Heart left ventricle (tissue), 16 donors: Measurements from ENCODE around the gene TXNL4A. TPM values are rescaled to one million over a fixed set of nuclear protein-coding genes. Genes with fewer than 3 reads are reported as not detected.

Experiments
- ATAC-seq, 4 donors: fragments of 200-7000 bp; cut with Tn5 transposase; one replicate each; pipeline ENCODE4 v1.9.1; 2020 to 2022; ENCODE audit warnings: moderate library complexity in 4 of 4, mild to moderate bottlenecking in 3 of 4, moderate number of reproducible peaks in 1 of 4
- DNase-seq, 5 donors: peaks; one replicate each; pipeline ENCODE4 v3.0.0-alpha.2; 2020
- H3K27ac ChIP-seq, 12 donors: fragments of 200-600 bp; sonication (generic) in 4 of 12; one replicate each; pipeline versions ENCODE4 v1.5.0 to v1.8.0; 2016 to 2022; ENCODE audit warnings: mild to moderate bottlenecking in 2 of 12
- H3K27me3 ChIP-seq, 9 donors: fragments of 200-600 bp; sonication (generic) in 2 of 9; one replicate each; pipeline versions ENCODE4 v1.5.1 to v1.8.0; 2016 to 2022; ENCODE audit warnings: mild to moderate bottlenecking in 3 of 9
- H3K36me3 ChIP-seq, 9 donors: fragments of 200-600 bp; sonication (generic) in 2 of 9; one replicate each; pipeline versions ENCODE4 v1.5.0 to v1.8.0; 2018 to 2022; ENCODE audit warnings: mild to moderate bottlenecking in 2 of 9
- H3K4me1 ChIP-seq, 12 donors: fragments of 200-600 bp; sonication (generic) in 4 of 12; one replicate each; pipeline versions ENCODE4 v1.5.0 to v1.8.0; 2016 to 2022; ENCODE audit warnings: mild to moderate bottlenecking in 3 of 12
- H3K4me3 ChIP-seq, 12 donors: fragments of 200-600 bp; sonication (generic) in 4 of 12; one replicate each; pipeline versions ENCODE4 v1.5.0 to v1.8.0; 2017 to 2022; ENCODE audit warnings: mild to moderate bottlenecking in 9 of 12, moderate library complexity in 4 of 12
- H3K9me3 ChIP-seq, 12 donors: fragments of 200-600 bp; sonication (generic) in 4 of 12; one replicate each; pipeline versions ENCODE4 v1.5.0 to v1.8.0; 2016 to 2022; ENCODE audit warnings: mild to moderate bottlenecking in 1 of 12
- CTCF ChIP-seq, 12 donors: fragments of 200-600 bp; sonication (generic) in 4 of 12; IDR thresholded peaks; one replicate each; pipeline versions ENCODE4 v1.5.0 to v1.8.0; 2018 to 2022; ENCODE audit warnings: antibody characterized with exemption in 12 of 12, mild to moderate bottlenecking in 5 of 12
- POLR2A ChIP-seq, 2 donors: fragments of 450-650 bp; IDR thresholded peaks; one replicate each; pipeline ENCODE4 v1.6.1; 2017; ENCODE audit warnings: antibody characterized with exemption in 2 of 2, mild to moderate bottlenecking in 2 of 2, moderate library complexity in 2 of 2
- WGBS, 4 donors: extraction: QIAGEN DNeasy Blood & Tissue Kit in 2 of 4; methylation state at CpG; one replicate each; pipeline versions ENCODE4 v1.1.5 to v1.1.7; 2013 to 2018; 5-methylcytosine and 5-hydroxymethylcytosine counted together
- intact Hi-C, 10 donors: fragments of 100-400 bp; cut with DNase I; formaldehyde crosslinking; loops; one replicate each; pipeline versions ENCODE4 v1.11.1 to v1.14.2; 2022
- polyA plus RNA-seq, 2 donors: library from polyadenylated mRNA; stranded (reverse); fragments of 200-250 nt; gene quantifications; one replicate each; pipeline ENCODE4 v1.2.3, GENCODE V29; 2013
- total RNA-seq, 9 donors: library from RNA; depleted of rRNA in 2 of 9; stranded (reverse); fragments of >200 nt in 2 of 9; fragmentation: NEBNext Ultra II Directional in 3 of 9; extraction: Animal tissue kit (Norgen Biotek cat#: 25700) in 3 of 9; gene quantifications; one replicate each; pipeline versions ENCODE4 v1.1.0 to v1.2.4, GENCODE V29; 2016 to 2023
- donor health status: ischemic (EF 13 %, LVEDD 7.1; RV severe dilation, severe dysfunction).
- donor health status: healthy with polysubstance abuse.
- donor health status: DM: no; HTN: yes; CAD: no.
- donor health status: DM: no; HTN: no; CAD: no.
- donor health status: ischemic (EF 25% LVEDD 6.9; RV normal size, moderate dysfunction).
- donor health status: ischemic (EF 25% LVEDD 5.7; RV mildly dilated, moderate dysfunction).
- donor health status: healthy.
- donor health status: DM: yes; HTN: yes; CAD: no.
- donor health status: ischemic (EF 35%, LVEDD 5.7; RV mildly dilated, moderate dysfunction).
- donor health status: nonischemic (EF 11% LVEDD 7.7; RV severe dilation, severe dysfunction).
- donor health status: DM: yes; HTN: yes; CAD: no.
- donor health status: PGD.
- donor health status: ischemic (EF 29% LVEDD 5.4; RV normal size, mild dysfunction).
- donor health status: nonischemic (EF 23%, LVEDD 6.1; RV moderate dilation, normal function).

Gene TXNL4A
- total and polyA plus RNA-seq, 11 donors, result 35.2 to 139 (median 92.0) TPM

- Histone ChIP-seq H3K27ac (peak overlapping the region in 1 of 12 donors; percentile 57), H3K9me3 (no peaks in the 10 kb centered on the region), H3K36me3 (peaks cover 0 to 34% (median 17%) of the 10 kb centered on the region in 9 donors), H3K4me3 (no peak overlapping the region), H3K4me1 (peaks cover 0 to 56% (median 26%) of the 10 kb centered on the region in 12 donors), H3K27me3 (no peaks in the 10 kb centered on the region)
- intact Hi-C loops, result loop anchor here in 4 of 10 donors (10.0 kb wide), 3 partner anchors 48 to 78 kb away; partner anchors contain the start of gene RBFA (in 2 of the 4)
- WGBS, 4 donors, result 83 to 86% (median 85%) methylated on average over 4 of the region's 4 CpGs
- ATAC-seq, result no peak
- DNase-seq, result no peak
- TF ChIP-seq CTCF (IDR thresholded peaks at IDR 0.05), result no peak
- TF ChIP-seq POLR2A (IDR thresholded peaks at IDR 0.05), result no peak
These were observed 5.1 kb downstream of the TXNL4A start for GRCh38 chr18:79983253-79983652.

GRCh38 chr18:79982736-79983135 is 5.6 kb downstream of the TXNL4A start:
- 73 to 95% (median 81%) methylated on average over 6 of the region's 6 CpGs for WGBS, 4 donors
- no peak for TF ChIP-seq CTCF (IDR thresholded peaks at IDR 0.05)
- H3K27ac ChIP-seq, result peak overlapping the region in 1 of 12 donors; percentile 57
- peaks cover 0 to 34% (median 17%) of the 10 kb centered on the region in 9 donors for H3K36me3 ChIP-seq
- no peaks in the 10 kb centered on the region for H3K27me3 ChIP-seq
- intact Hi-C loops, result loop anchor here in 4 of 10 donors (10.0 kb wide), 3 partner anchors 48 to 78 kb away; partner anchors contain the start of gene RBFA (in 2 of the 4)
- DNase-seq (no peak), ATAC-seq (peak in 1 of 4 donors; percentile 50)
- H3K4me3 ChIP-seq, result no peak overlapping the region
- H3K9me3 ChIP-seq, result no peaks in the 10 kb centered on the region
- H3K4me1 ChIP-seq, result peaks cover 0 to 59% (median 27%) of the 10 kb centered on the region in 12 donors

- Histone ChIP-seq H3K4me1 (peaks cover 0 to 40% (median 15%) of the 10 kb centered on the region in 12 donors), H3K9me3 (no peaks in the 10 kb centered on the region), H3K4me3 (no peak overlapping the region), H3K27me3 (no peaks in the 10 kb centered on the region), H3K36me3 (peaks cover 0 to 43% (median 18%) of the 10 kb centered on the region in 9 donors), H3K27ac (no peak overlapping the region)
- WGBS, 4 donors, result 90 to 93% (median 92%) methylated on average over 13 of the region's 13 CpGs
- DNase-seq (no peak), ATAC-seq (no peak)
- intact Hi-C loops, result loop anchor here in 4 of 10 donors (10.0 kb wide), 3 partner anchors 46 to 76 kb away; partner anchors contain the start of gene RBFA (in 2 of the 4)
- TF ChIP-seq CTCF (IDR thresholded peaks at IDR 0.05) (no peak), POLR2A (IDR thresholded peaks at IDR 0.05) (no peak)
These were observed 7.8 kb downstream of the TXNL4A start for GRCh38 chr18:79980585-79980984.

- 86 to 91% (median 89%) methylated on average over 5 of the region's 5 CpGs for WGBS, 4 donors
- no peak for ATAC-seq
- Histone ChIP-seq H3K27ac (no peak overlapping the region), H3K4me3 (no peak overlapping the region), H3K36me3 (peaks cover 0 to 43% (median 16%) of the 10 kb centered on the region in 9 donors), H3K27me3 (no peaks in the 10 kb centered on the region), H3K9me3 (no peaks in the 10 kb centered on the region), H3K4me1 (peaks cover 0 to 40% (median 12%) of the 10 kb centered on the region in 12 donors)
- TF ChIP-seq CTCF (IDR thresholded peaks at IDR 0.05), result no peak
- no peak for TF ChIP-seq POLR2A (IDR thresholded peaks at IDR 0.05)
- DNase-seq, result no peak
- intact Hi-C loops, result loop anchor here in 4 of 10 donors (10.0 kb wide), 4 partner anchors 45 to 185 kb away; partner anchors contain the start of genes RBFA (in 2 of the 4) and KCNG2 (in 1 of the 4)
These were observed 8.5 kb downstream of the TXNL4A start for GRCh38 chr18:79979843-79980242.
